Stimulated activated CD4-positive, alpha-beta T cell treated with anti-CD3 and anti-CD28 coated beads, Interleukin-12 subunit alpha, Interleukin-12 subunit beta, amount 100 ng/mL, for 4 hours (primary cell): ENCODE data around the gene TCEA2.
"Not testable (repeated sequence)": the region's sequence is repeated elsewhere in the genome, so short reads cannot be mapped to it uniquely, and the experiment has no call there.

Experiments used
- DNase-seq: peaks from one replicate; pipeline ENCODE4 v3.0.0-alpha.2; 2020

The TCEA2 gene

GRCh38 chr20:64080813-64081623 is 18.0 kb downstream of the TCEA2 start:
- no peak for DNase-seq

GRCh38 chr20:64081624-64081964 is 18.6 kb downstream of the TCEA2 start:
- DNase-seq = no peak

GRCh38 chr20:64082126-64082731 is 19.2 kb downstream of the TCEA2 start:
- DNase-seq = no peak

DNA sequence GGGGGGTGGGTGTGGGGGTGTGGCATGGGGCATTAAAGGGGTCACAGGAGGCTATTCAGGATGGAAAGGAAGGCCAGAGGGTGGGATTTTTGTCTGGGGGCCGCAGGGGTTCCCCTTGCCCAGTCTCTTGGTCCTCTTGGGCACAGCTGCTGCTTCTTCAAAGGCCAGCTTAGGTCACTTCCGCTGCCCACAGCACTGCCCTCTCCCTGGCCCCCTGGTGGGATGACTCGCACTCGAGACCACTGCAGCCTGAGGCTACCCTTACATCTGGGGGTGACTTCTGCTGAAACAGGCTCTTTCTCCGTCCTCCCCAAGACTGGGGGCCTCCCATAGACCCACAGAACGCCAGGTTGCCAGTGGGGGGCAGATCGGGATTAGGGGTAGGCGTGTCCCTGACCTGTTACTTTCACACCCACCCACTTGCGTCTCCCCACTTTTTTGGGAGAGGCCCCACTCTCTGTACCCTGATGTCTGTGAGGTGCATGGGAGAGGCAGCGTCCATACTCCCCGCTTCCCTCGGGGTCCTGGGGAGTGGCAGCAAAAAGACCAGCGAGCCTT is 19.9 kb downstream of the TCEA2 start:
- DNase-seq = no peak

- DNase-seq = peak; percentile 69
Observed at GRCh38 chr20:64083378-64083803, 20.4 kb downstream of the TCEA2 start.

- no peak for DNase-seq
Observed at GRCh38 chr20:64083804-64084684, 21.0 kb downstream of the TCEA2 start, which contains the start of gene LKAAEAR1. TSS of gene LKAAEAR1 (minus strand) at chr20:64084398. CDS start at chr20:64084219, 179 bp downstream.

DNA sequence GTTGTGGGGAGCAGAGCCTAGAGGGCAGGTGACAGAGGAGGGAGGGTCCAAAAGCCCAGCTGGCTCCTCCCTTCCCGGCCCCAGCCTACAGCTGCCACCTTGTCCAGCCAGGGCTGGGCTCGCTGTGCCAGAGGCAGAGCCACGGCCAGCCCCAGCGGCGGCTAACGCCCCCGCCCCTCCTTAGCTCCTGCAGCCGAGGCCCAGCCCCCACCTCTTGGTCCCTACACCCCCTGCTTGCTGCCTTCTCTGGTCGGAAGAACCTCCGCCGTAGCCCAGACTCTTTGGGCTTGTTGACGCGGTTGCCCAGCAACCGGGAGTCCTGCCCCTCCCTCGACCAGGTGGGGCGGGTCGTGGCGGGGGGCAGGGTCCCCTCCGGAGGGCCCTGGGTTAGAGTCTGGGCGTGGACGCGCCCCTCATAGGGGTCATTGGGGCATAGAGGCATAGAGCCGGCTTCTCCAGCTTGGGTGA is 21.7 kb downstream of the TCEA2 start:
- DNase-seq = no peak

- no peak for DNase-seq
Observed at GRCh38 chr20:64086801-64087200, 23.8 kb downstream of the TCEA2 start.

DNA sequence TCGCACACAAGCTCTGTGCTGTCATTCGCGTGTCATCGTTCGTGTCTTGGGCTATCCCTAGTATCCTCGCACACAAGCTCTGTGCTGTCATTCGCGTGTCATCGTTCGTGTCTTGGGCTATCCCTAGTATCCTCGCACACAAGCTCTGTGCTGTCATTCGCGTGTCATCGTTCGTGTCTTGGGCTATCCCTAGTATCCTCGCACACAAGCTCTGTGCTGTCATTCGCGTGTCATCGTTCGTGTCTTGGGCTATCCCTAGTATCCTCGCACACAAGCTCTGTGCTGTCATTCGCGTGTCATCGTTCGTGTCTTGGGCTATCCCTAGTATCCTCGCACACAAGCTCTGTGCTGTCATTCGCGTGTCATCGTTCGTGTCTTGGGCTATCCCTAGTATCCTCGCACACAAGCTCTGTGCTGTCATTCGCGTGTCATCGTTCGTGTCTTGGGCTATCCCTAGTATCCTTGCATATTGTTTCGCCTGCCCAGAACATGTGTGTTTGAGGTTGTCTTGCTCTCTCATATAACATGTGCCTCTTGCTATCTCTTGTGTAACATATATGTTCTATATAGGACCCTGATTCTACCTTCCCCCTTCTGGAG is 24.3 kb downstream of the TCEA2 start:
- DNase-seq = not testable (repeated sequence)

DNA sequence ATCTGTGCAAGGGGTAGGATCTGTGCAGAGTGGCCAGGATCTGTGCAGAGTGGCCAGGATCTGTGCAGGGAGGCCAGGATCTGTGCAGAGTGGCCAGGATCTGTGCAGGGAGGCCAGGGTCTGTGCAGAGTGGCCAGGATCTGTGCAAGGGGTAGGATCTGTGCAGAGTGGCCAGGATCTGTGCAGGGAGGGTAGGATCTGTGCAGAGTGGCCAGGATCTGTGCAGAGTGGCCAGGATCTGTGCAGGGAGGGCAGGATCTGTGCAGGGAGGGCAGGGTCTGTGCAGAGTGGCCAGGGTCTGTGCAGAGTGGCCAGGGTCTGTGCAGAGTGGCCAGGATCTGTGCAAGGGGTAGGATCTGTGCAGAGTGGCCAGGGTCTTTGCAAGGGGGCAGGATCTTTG is 25.6 kb downstream of the TCEA2 start:
- DNase-seq = not testable (repeated sequence)

DNA sequence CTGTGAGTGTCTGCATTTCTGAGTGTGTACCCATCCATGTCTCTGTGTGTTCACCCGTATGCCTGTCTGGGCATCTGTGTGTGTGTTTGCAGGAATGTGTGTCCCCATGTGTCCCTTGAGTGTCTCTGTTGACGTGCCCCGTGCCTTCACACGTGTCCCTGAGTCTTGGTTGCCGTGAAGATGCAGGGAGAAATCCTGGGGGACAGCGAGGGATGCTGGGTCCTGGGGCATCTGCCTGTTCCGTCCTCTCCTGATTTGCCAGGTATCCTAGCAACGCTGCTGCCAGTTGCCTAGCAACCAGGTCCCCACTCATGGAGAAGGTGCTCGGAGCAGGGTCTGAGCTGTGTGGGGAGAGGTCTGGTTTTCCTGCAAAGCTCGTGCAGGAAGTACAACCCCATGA is 27.2 kb downstream of the TCEA2 start:
- DNase-seq = no peak

DNA sequence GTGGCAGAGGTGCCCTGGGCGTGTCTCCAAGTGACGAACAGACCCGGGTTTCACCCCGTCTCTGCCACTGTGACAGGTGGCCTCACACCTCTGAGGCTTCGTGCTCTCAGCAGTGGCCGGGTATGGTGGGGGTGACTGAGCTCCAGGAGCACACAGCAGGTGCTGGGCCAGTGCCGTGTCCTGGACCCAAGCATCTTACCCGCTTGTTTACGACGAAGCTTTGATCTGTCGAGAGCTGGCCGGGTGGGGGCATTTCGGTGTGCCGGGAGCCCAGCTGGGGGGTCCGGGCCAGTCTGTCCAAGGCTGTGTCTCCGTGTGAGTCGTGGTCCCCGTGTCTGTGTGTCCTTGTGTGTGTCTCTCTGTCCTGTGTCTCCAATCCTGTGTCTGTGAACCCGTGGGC is 28.3 kb downstream of the TCEA2 start:
- no peak for DNase-seq

- DNase-seq = no peak
Observed at GRCh38 chr20:64091770-64092169, 28.8 kb downstream of the TCEA2 start.

DNA sequence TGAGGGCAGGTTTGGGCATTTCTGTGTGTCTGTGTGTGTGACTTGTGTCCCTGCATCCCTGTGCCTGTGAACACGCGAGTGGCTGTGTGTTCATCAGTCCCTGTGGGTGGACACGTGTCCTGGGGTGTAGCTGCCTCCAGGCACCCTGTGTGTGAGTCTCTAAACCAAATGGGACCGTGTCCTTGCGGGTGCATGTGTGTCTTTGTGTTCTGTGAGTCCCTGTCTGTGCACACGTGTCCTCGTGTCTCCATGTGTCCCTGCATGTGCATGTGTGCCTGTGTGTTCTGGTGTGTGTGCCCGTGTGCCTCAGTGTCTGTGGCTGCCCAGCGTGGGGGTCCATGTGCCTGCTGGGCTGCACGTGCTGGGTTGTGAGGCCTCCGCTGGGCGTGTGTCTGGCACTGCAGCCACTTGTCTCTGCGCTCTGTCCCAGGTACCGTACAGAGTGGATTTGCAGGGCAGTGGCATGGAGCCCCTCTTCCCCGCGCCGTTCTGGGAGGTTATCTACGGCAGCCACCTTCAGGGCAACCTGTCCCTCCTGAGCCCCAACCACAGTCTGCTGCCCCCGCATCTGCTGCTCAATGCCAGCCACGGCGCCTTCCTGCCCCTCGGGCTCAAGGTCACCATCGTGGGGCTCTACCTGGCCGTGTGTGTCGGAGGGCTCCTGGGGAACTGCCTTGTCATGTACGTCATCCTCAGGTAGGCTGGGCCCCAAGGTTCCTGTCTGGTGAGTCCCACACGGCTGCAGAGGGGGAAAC is 29.4 kb downstream of the TCEA2 start:
- DNase-seq = no peak

- DNase-seq = no peak
Observed at GRCh38 chr20:64093013-64093503, 30.1 kb downstream of the TCEA2 start.

DNA sequence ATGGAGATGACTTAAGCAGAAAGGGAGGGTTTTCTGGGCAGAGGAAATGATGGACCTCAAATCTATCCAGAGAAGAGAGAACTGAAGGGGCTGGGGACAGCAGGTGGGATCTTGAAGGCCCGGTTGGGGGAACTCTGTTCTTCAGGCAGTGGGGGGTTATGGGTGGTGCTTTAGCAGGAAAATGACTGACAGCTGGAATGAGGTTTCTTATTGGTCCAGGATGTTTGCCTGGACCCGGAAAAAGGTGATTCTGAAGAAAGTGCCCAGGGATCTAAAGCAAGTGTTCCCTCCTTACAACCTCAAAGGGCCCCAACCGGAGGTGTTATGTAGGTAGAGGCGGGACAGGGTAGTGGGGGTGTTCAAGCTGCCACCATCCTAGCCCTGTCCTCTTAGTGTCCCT is 32.5 kb downstream of the TCEA2 start:
- DNase-seq = no peak

DNA sequence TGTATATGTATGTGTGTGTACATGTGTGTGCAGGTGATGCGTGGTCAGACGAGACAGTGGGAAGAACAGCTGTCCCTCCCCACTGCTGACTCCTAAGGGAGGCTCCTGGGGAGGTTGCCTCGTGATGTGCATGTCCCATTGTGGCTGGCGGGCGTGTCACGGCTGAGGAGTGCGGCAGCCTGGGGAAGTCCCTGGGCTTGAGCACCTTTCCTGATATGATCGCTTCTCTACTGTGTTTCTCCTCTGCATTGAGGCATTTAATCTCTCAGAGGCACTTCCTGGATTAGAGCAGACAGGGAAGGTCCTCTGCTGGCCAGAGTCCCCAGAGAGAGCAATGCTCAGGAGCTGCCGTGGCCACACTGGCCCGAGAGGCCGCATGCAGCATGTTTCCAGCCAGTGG is 32.9 kb downstream of the TCEA2 start:
- DNase-seq = no peak

DNA sequence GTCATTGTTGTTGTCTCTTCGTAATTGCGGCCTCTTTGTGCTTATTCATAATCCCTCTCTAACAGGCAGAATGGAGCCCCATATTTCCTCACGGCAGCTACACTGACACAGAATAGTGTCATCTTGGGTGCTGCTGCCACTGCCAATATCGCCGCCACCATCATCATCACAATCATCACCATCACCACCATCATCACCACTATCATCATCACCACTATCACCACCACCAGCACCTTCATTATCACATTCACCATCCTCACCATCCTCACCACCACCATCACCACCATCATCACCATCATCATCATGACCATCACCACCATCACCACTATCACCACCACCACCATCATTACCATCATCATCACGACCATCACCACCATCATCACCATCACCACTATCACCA is 33.5 kb downstream of the TCEA2 start:
- no peak for DNase-seq

DNA sequence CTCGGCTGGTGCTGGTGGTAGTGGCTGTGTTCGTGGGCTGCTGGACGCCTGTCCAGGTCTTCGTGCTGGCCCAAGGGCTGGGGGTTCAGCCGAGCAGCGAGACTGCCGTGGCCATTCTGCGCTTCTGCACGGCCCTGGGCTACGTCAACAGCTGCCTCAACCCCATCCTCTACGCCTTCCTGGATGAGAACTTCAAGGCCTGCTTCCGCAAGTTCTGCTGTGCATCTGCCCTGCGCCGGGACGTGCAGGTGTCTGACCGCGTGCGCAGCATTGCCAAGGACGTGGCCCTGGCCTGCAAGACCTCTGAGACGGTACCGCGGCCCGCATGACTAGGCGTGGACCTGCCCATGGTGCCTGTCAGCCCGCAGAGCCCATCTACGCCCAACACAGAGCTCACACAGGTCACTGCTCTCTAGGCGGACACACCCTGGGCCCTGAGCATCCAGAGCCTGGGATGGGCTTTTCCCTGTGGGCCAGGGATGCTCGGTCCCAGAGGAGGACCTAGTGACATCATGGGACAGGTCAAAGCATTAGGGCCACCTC is 35.5 kb downstream of the TCEA2 start:
- DNase-seq = no peak

DNA sequence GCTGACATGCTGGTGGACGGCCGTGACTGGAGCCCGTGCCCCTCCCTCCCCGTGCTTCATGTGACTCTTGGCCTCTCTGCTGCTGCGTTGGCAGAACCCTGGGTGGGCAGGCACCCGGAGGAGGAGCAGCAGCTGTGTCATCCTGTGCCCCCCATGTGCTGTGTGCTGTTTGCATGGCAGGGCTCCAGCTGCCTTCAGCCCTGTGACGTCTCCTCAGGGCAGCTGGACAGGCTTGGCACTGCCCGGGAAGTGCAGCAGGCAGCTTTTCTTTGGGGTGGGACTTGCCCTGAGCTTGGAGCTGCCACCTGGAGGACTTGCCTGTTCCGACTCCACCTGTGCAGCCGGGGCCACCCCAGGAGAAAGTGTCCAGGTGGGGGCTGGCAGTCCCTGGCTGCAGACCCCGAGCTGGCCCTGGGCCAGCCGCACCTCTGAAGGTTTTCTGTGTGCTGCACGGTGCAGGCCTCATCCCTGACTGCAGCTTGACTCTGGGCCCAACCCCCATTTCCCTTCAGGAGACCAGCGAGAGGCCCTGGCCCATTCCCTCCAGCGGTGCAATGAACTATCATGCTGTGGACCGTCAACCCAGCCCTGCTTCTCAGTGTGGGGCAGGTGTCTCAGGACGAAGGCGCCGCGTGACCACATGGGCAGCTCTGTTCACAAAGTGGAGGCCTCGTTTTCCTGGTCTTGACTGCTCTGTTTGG is 36.2 kb downstream of the TCEA2 start:
- no peak for DNase-seq
